HEK293T (cell line): Measurements from ENCODE around the gene NUCB1.

Source experiments
- ARNT ChIP-seq: fragments of 450-650 bp; IDR thresholded peaks from 2 replicates; pipeline ENCODE4 v1.6.1; 2017; ENCODE audit warnings: mild to moderate bottlenecking
- ELF4 ChIP-seq: fragments of 450-650 bp; IDR thresholded peaks from 2 replicates; pipeline ENCODE4 v1.6.1; 2017; ENCODE audit warnings: antibody characterized with exemption
- FOXA1 ChIP-seq: fragments of 450-650 bp; IDR thresholded peaks from 2 replicates; pipeline ENCODE4 v1.6.1; 2016; ENCODE audit warnings: mild to moderate bottlenecking
- FOXK2 ChIP-seq: fragments of 450-650 bp; IDR thresholded peaks from 2 replicates; pipeline ENCODE4 v1.6.1; 2016; ENCODE audit warnings: mild to moderate bottlenecking
- FOXM1 ChIP-seq: fragments of 450-650 bp; IDR thresholded peaks from 2 replicates; pipeline ENCODE4 v1.6.1; 2017; ENCODE audit warnings: mild to moderate bottlenecking, borderline replicate concordance
- HDGF ChIP-seq: fragments of 450-650 bp; IDR thresholded peaks from 2 replicates; pipeline ENCODE4 v1.6.1; 2017; ENCODE audit warnings: antibody characterized with exemption, borderline replicate concordance
- L3MBTL2 ChIP-seq: fragments of 450-650 bp; conservative IDR thresholded peaks from 2 replicates; pipeline ENCODE4 v1.6.1; 2016; ENCODE audit warnings: mild to moderate bottlenecking
- PKNOX1 ChIP-seq: fragments of 450-650 bp; IDR thresholded peaks from 2 replicates; pipeline ENCODE4 v1.6.1; 2016
- SP1 ChIP-seq: fragments of 450-650 bp; IDR thresholded peaks from 2 replicates; pipeline ENCODE4 v1.6.1; 2017
- SUZ12 ChIP-seq: fragments of 450-650 bp; IDR thresholded peaks from 2 replicates; pipeline ENCODE4 v1.6.1; 2016; ENCODE audit warnings: mild to moderate bottlenecking

- TF ChIP-seq L3MBTL2 (no peak), FOXM1 (no peak), FOXA1 (no peak), HDGF (no peak), SUZ12 (no peak), FOXK2 (no peak), PKNOX1 (no peak), ELF4 (no peak), SP1 (no peak), ARNT (no peak)
These were observed 20.8 kb downstream of the NUCB1 start for GRCh38 chr19:48920949-48921348.
